Fibroblast of the aortic adventitia (primary cell): ENCODE data around the gene NOL12. TPM values are rescaled to one million over a fixed set of nuclear protein-coding genes. Genes with fewer than 3 reads are reported as not detected.
A peak's percentile ranks its signal among the peaks of the same experiment; 100 is the strongest.

ENCODE experiments used
- DNase-seq: peaks from one replicate; pipeline ENCODE4 v3.0.0-alpha.2; 2010; ENCODE audit warnings: low read depth
- H3K4me3 ChIP-seq: 2 replicates; pipeline ENCODE4 v1.5.1; 2011; ENCODE audit warnings: low read depth, mild to moderate bottlenecking, control low read depth, low read length, moderate library complexity
- CTCF ChIP-seq: IDR thresholded peaks from 2 replicates; pipeline ENCODE4 v1.5.1; 2011; ENCODE audit warnings: mild to moderate bottlenecking, low read length, control low read depth, inconsistent platforms; ENCODE audit not compliant: insufficient read depth
- total RNA-seq: library from RNA; depleted of rRNA; stranded (reverse); fragments of >200 nt; gene quantifications from 2 replicates; pipeline ENCODE4 v1.2.3, GENCODE V29; 2012; ENCODE audit warnings: low replicate concordance

The NOL12 gene
- 12.7 and 14.0 TPM in 2 replicates for total RNA-seq

- DNase-seq, result peak; percentile 90
- H3K4me3 ChIP-seq, result peak within 1 kb of the TSS; percentile 95
Observed at GRCh38 chr22:37686002-37686982, at the start of gene NOL12. TSS of gene NOL12 (plus strand) at chr22:37686343. CDS start at chr22:37686393, 50 bp downstream.

DNA sequence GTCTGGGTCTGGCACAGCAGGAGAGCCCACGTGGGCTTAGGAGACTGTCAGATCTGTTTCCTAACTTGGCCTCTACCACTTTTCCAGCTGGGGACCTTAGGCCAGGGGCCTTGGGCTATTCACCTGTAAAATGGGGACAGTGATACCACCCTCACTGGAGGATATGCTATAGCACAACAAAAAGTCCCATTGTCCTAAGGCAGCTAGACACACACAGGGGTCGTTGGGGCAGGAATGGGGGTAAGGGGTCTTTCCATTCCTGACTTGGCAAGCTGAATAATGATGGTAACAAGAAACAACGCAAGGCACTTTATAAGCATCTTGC, 49.2 kb upstream of the NOL12 start:
- TF ChIP-seq CTCF, result no peak
- no peak overlapping the region for H3K4me3 ChIP-seq
- no peak for DNase-seq

More at GRCh38 chr22:37686002-37686982, at the start of gene NOL12:
- TF ChIP-seq CTCF, result no peak

DNA sequence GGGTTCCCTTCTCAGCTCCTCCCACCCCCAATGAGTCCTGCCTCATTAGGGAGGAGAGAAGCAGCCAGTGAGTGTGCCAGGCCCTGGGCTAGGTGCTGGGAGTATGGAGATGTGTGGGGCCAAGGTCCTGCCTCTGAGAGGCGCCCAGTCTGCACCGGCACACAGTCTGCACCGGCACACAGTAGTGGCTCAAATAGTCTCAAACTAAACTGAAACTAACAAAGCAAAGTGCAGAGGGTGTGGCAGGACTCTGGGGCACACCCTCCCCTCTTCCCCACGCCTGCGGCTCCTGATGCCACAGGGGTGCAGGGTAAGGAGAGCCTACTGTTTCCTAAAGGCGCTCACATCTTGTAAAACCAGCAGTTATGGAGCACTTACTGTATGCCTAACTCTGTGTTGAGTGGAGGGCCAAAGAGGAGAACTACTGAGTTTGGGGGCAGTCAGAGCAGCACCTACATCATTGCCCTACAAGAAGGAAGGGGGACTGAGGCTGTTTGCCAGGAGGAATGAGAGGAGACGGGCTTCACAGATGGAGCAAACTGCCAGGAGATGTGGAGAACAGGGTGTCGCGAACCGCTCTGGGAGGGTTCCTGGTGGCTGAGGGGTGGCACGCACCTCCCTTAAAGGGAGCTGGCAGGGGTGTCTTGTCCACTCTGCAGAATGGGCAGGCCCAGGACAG, 47.6 kb upstream of the NOL12 start:
- peak overlapping the region; percentile 5 for H3K4me3 ChIP-seq
- no peak for DNase-seq
- TF ChIP-seq CTCF, result no peak

- TF ChIP-seq CTCF, result no peak
- no peak for DNase-seq
- H3K4me3 ChIP-seq, result peak within 1 kb of the TSS; percentile 75
Observed at GRCh38 chr22:37639070-37639760, 46.9 kb upstream of the NOL12 start, which contains the start of gene SH3BP1. TSS of gene SH3BP1 (plus strand) at chr22:37639669. CDS start at chr22:37639788, 119 bp downstream.

GRCh38 chr22:37639771-37640590, 46.2 kb upstream of the NOL12 start:
- no peak for TF ChIP-seq CTCF
- DNase-seq, result no peak
- H3K4me3 ChIP-seq, result peak overlapping the region; percentile 75
